Limb (tissue), 2 donors: Measurements from ENCODE around the gene TXNDC16.

Source experiments
- DNase-seq, 2 donors: peaks; one replicate each; pipeline ENCODE4 v3.0.0-alpha.2; 2016; ENCODE audit errors: extremely low spot score in 2 of 2

The TXNDC16 gene

DNA sequence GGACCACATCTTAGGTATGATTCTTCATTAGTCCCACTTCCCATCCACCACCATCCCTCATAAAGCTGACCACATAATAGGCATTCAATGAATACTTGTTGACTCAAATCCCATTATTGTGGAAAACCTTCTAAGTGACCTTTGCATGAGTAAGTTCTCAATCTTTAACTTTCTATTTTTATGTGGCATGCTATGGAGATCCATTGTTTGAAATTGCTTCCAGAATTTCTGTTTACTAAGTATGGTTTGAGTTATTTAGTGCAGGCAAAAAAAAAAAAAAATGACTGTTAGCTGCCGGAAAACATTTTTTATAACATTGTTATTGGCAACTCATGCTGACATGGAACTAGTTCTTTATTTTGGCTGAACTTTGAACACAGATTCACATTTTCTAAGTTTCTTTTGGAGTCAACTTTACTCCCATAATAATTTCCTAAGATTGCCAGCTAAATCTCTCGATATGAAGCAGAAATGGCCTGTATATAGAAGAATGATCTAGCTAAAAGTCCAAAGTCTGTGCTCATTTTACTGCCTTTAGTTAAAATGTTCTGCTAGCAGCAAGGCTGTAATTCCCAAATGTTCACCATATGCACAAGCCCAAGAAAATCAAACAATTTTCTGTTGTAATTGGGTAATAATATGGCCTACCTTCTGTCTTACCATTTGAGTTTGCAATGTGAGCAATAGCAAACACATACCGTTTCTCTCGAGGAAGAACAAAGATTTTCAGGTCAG, 160.3 kb downstream of the TXNDC16 start:
- DNase-seq, result peak in 1 of 2 donors; percentile 48
